GM19467 (cell line): ENCODE results near the gene ATXN1.
"Not testable (repeated sequence)": the region's sequence is repeated elsewhere in the genome, so short reads cannot be mapped to it uniquely, and the experiment has no call there.

Source experiments
- ATAC-seq: cut with Tn5 transposase; IDR thresholded peaks from one replicate; pipeline ENCODE4 v1.9.1; 2021; ENCODE audit warnings: mild to moderate bottlenecking, moderate library complexity; ENCODE audit not compliant: unreplicated experiment

The ATXN1 gene

DNA sequence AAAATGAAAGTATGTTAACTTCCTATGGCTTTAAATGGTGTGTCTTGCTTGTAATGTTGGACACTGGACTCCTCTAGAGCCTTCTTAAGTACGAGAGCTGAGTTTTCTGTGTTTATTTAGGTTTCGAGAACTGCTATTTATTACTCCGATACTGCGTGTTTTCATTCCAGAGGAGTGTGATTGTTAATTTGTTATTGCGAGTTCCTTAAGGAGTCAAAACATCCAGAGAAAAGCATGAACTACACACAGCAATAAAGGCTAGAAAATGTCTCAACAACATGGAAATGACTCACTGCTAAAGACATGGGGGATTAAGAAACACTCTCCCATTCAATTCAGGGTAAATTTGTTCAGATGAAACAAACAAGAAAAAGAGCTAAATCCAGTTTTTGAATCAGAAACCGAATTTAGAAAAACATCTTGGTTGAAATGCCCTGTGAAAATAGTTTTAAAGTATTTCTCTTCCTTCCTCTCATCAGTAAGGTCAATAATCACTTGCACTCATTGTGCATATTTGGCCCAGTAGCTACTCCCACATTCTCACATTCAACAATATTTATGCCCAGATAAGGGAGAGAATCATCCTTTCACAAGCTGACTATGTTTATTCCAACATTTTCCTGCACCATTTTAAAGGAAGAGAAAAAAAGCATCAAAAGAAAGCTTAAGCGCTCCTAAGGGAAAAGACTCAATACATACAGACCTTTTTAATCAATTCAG is 36.0 kb downstream of the ATXN1 start:
- no peak for ATAC-seq

DNA sequence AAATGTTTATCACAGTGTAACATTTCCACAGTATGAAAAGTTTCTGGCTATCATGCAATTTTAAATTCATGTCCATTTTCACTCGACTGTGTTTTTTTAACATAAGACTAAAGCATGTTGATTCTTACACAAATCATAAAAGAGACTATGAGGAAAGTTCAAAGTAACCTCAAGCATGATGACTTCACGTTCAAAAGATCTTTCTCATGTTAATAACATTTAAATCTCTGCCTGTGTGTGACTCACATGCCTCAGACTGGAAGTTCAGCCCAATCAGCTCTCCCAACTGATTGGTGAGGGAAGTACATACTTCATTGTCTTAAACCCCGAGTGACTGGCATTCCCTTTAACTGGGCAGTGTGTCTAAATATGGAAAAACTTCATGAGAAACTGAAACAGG is 37.4 kb downstream of the ATXN1 start:
- ATAC-seq, result no peak

DNA sequence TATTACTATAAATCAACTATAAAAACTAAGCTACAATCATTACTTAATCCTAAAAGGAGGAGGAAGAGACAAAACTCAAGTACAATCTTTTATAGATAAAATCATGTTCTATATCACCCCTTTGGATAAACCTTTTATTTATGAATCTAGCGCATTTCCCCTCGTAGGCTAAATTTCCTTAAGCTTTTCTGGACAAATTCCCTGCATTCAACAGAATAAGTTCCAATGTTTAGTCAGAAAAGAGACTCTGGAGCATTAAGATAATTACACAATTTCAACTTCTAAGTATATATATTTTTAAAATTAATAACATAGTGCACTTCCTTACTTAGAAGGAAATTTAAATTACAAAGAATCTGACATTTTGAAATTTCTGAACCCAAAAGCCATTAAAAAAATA is 37.9 kb downstream of the ATXN1 start:
- no peak for ATAC-seq

DNA sequence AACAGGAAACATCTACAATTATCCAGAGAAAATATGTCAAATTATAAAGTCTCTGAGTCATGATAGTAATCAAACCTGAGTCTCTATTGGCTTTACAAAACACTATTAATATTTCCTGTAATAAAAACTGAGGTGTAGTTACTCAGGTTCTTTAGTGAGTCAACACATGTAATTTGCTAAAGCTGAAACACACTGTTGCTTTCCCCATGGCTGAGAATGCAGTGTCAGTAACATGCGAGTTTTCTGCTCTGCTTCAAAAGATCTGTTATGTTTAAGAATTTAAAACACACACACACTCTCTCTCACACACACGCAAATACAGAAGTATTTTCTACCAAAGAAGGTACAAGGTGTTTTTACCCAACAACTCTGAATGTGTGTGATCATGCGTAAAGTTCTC is 38.6 kb downstream of the ATXN1 start:
- no peak for ATAC-seq

DNA sequence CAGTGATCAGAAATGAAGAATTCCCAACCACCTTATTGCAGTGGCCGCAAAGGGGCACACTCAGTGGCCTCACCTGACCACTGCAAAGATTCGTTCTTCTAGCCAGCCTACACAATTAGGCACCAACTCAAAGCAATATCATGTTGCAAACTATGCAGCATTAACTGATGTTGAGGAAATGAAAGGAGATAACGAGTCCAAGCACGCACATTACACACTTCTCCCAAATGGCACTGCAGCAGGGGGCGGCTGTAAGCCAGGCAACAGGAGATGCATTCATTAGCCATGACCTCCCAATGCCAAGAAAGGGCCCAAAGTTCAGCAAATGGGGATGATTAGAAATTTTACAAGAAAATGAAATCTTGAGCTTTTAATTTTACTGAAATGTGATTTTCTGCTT is 39.3 kb downstream of the ATXN1 start:
- no peak for ATAC-seq

DNA sequence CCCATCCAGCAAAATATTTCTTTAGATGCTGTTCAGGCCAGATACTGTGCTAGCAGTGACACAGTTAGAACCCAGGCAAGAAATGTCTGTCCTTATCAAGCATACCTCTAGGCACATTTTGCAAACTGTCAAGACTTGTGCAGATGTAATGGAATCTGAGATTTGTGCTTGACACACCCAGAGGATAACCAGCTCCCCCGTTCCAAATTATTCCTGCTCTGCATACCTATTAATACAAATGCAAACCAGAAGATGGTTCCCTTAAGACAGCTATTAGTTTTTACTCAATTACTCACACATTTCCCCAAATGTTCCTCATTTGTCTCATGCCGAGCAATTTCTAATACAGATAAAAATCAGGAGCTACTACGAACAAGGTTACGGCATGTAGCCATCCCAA is 40.4 kb downstream of the ATXN1 start:
- ATAC-seq, result no peak

DNA sequence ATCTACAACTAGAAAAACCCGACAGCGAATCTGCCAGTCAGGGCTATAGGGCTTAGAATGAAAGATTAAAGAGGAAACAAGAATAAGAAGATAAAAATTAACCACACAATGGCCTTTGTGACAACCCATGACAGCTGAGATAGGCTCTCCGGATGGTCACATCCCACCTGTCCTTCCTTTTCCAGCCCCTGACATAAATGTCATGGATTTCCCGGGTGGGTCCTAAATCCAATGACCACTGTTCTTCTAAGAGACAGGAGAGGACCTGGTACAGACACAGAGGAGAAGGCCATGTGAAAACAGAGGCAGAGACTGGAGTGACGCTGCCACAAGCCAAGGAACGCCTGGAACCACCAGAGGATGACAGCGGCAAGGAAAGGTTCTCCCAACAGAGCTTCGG is 41.8 kb downstream of the ATXN1 start:
- ATAC-seq, result no peak

DNA sequence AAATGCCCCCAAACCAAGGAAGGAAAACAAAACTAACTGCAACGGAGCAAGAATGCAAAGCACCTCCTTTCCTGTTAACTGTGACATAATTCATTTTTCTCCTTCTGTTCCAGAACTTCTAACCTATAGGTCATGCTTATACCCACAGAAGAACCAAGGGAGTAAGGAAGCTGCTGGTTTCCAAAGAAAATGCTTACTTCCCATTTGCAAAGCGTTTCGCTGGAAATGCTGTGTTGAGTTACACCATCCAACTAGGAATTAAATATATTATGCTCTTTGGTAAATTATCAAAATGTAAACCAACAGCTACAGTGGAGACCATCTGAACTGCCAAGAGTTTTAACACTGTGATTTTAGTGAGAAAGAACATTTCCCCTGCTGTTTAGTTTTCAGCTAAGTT is 42.9 kb downstream of the ATXN1 start:
- no peak for ATAC-seq

DNA sequence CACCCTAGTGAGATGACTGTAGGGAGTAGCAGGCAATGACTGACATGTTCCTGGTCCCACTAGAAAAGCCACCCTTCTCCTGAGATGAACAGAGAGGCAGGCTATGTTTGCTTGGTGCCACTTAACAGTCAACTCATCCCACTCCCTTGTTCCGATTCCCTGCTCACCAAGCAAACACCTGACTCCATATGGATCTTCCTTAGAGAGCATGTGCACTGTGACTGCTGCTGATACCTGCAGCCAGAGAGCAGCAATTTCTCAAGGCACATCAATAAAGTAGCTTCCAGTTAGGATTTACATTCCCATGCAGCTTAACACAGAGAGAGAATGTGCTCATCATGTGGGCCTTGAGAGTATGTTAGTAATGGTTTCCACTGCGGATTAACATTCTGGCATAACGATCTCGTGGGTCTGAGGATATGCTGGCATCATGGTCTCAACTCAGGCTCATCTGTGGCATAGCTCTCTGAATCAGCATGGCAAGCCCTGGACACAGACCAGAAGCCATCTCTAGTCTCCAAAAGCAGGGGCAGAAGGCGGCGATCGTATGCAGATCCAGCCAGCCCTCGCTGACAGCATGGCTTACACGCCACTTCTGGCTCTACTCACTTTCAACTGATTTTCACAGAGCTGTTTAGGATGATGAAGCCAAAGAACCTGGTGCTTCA is 43.9 kb downstream of the ATXN1 start:
- no peak for ATAC-seq

DNA sequence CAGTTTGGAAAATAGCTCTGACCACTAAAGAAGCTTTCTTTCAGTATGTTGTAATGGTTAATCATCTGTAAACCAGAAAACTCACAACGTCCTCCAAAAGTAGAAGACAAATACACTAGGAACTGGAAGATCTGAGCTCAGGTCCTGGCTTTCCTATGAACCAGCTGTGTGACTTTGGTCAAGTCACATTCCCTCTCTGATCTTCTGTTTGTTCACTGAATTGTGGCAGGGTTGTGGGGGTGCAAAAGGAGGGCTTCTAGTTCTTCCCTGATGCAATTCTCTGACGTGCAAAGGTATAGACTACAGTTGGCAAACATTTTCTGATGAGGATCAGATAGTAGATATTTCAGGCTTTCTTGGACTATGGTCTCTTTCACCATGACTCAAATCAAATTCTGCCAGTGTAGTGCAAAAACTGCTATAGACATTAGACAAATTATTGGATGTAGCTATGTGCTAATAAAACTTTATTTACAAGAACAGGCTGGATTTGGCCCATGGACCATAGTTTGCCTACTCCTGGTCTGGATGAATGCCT is 44.9 kb downstream of the ATXN1 start:
- ATAC-seq, result no peak

DNA sequence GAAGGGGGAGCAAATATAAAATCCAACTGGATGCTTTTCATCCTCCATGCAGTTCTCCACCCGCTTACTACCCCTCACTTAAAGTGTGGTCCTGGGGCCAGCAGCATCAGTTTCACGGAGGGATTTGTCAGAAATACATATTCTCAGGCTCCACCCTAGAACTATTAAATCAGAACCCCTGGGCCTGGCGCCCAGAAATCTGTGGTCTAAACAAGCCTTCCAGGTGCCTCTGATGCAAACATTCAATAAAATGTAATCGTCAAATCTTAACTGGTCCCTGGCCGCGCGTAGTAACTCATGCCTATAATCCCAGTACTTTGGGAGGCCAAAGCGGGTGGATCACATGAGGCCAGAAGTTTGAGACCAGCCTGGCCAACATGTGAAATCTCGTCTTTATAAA is 47.7 kb downstream of the ATXN1 start:
- no peak for ATAC-seq

DNA sequence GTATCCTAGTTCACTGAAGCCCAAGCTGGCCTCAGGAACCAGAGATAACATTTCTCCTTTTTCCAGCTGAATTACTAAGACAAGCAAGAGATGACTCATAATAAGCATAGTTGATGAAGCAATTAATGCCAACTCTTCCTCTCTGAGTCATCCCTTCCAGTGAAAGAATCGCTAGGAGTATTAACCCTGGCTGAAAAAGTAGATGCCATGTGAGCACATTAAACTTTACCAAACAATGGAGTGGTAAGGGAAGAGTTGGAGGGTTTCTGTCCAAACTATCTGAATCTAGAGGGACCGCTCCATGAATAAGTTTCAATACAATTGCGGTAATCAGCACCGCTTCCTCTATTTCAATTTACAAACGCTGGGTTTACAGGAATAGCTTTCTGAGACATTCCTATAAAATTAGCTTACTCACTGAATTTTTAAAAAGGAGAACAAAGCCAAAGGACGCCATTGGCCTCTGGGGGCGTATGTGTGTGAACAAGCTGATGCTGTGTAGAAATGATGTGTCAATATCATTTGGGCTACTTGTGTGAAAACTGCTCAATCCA is 48.3 kb downstream of the ATXN1 start:
- no peak for ATAC-seq

DNA sequence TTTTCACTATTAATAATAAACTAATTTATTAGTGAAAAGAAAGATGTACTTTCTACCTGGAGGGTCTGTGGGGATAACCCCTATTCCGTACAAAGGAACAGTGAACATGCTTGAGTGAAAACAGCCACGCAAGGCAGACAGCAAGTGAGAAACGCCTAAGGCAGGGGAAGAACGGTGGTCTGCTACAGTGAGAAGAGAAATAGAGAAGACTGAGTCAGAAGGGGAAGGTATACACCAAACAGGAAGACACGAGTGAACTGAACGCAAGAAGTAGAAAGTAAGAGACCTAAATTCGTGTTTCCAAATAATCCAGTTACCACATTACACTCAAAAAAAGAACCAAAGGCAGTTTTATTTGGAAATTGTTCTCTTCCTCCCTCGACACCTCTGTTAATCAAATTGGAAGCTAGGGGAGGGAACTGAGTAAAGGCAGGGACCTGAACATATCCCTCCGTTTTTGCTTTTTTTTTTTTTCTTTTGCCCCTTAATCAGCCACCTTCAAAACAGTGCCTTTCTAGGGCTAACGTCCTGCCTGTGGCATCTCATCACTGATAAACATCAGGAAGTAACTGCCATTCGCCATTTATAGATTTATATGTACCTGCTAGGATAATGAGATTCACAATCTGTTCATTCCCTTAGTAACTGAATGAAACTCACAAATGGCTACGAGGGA is 48.9 kb downstream of the ATXN1 start:
- ATAC-seq, result peak; percentile 53

DNA sequence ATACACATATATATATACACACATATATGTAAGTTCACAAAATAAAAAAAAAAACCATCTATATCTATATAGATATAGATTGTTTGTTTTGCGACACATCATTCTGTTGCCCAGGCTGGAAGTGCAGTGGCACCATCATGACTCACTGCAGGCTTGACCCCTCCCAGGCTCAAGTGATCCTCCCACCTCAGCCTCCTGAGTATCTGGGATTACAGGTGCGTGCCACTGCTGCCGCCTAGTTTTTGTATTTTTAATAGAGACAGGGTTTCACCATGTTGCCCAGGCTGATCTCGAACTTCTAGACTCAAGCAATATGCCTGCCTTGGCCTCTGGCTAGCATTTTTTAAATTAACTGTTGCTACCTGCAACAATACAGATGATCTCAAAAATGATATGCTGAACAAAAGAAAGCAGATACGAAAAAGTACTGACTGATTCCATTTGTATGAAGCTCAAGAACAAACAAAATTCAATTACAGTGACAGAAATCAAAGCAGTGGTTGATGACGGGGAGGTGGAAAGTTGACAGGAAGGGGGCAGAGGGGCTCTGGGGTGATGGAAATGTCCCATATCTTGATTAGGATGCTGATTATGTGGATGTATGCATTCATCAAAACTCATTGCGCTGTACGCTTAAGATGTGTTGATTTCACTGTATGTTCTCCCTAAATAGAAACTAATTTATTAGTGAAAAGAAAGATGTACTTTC is 49.6 kb downstream of the ATXN1 start:
- ATAC-seq, result peak; percentile 13

DNA sequence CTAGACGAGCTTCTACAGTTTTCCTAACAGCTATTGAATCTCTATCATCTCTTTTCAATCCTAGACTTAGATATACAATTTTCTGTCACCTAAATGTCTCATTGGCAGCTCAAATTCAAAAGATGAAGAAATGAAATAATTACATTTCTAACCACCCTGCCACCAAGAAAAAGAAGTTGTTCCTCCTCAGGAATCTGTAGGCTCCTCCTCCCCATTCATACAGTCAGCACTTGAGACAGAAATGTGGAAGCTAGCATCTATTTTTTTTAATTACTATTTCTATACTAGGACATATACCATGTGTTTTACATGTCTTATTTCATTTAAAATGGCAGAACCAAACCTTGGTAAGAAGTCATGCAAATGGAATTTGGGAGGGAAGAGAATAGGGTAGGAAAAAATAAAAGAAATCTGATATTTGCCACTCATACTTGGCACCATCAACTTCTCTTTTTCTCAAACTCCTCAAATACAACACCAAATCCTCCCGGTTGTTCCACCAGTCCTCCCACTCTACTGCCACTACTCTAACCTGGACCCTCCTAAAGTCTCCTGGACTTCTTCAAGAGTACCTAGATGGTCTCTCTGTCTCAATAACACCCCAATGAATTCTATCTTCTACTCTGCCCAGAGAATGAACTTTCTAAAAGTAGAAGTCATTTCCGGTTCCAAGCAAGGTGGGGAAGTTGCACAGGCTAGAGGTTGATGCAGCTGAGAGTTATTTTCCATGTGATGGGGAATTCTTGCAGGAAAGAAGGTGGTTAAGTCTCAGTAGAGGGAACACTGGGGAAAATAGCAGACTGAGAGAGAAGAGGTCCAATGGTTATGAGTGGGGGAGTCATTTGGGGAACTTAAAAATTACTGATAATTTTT is 54.1 kb downstream of the ATXN1 start:
- no peak for ATAC-seq

DNA sequence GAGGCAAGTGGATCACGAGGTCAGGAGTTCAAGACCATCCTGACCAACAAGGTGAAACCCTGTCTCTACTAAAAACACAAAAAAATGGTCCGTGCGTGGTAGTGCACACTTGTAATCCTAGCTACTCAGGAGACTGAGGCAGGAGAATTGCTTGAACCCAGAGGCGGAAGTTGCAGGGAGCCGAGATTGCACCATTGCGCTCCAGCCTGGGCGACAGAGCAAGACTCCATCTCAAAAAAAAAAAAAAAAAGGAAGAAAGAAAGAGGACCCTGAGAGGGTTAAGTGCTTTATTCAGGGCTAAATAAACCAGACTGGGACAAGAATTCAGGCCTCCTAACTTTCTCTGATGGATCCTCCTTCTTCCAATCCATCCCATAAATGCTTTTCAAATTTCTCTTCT is 54.8 kb downstream of the ATXN1 start:
- ATAC-seq, result not testable (repeated sequence)

DNA sequence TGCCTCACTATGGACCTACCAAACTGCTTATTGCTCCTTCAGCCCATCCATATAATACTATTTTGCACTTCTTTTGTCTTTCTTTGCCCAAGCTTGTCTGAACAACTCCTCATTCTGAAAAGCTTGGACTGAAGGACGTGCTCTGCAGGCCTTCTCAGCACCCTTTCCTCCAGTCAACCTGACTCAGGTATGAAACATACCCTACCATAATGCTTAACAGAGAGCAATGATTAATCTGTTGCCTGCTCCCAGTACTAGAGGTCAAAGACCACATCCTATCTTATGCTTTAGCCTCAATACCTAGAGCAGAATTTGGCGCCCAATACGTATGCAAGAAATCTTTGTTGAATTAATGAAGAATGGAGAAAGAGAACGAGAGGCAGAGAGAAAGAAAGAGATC is 55.2 kb downstream of the ATXN1 start:
- no peak for ATAC-seq

DNA sequence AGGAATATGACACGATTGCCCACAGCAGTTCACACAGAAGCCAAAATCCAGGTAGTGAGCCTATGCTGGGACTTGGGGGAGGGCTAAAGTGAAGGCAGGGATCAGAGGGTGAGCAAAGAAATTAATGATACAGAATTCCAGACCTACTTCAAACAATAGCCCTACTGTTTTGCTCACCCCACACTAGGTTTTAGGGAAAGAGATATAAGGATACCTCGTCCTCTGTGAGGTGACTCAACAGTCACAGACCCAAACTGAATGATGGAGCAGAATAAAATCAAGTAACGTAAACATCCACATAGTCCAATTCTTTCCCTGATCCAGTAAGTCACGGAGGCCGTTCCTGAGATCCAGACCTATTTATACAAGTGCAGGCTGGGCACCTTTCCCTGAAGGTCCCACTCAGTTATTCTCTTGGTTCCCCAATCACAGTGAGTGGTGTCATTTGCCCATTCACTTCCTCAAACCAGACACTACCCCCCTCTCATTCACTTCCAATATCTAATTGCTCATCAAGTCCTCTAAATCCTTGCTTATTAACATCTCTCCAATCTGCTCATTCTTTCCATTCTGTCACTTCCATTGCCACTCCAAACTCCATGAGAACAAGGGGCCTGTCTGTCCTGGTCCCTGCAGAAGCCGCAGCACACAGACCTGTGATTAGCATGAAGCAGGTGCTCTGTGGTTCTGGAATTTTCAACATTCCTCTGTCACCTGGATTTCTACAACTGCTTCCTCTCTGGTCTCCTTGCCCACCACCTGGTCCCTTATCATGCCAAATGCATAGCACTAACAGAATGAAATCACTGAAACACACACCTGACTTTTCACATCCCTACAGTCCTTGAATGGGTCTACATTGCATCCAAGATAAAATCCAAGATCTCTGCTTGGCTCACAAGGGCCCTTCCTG is 55.9 kb downstream of the ATXN1 start:
- no peak for ATAC-seq

DNA sequence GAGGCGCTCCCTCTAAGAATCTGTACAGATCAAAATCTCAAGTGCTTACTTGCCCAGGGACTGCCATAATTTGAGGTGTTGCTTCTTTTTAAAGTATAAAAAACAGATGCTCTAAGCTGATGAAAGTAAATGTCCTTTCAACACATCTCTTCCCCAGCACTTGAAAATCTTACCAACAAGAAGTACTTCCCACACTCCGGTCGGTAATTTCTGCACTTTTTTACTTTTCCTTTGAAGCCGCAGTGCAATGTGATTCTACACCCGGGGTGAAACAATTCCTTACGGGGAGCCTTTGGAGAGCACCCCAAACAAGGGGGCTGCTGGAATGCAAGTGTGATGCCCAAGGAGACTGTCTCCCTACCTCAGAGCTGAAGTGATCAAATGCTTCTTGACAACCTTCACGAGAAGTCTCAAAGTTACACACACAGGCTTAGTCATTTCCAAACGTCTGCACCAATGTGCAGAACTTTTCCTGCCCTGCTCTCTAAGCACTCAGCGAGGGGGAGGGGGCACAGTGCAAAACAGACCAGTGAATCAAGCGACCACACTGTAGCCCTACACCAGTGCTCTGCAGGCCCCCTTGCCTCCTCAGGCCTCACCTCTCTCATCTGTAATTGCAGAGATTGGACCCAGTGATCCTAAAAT is 56.7 kb downstream of the ATXN1 start:
- ATAC-seq, result no peak
